ENCODE results near the gene ZBTB46. TPM values are rescaled to one million over a fixed set of nuclear protein-coding genes. Genes with fewer than 3 reads are reported as not detected.

Gene ZBTB46
- total RNA-seq, 1 experiment from 2014 or later: 27.1 TPM

GRCh38 chr20:63759377-63759901 is 71.6 kb downstream of the ZBTB46 start:
- no peak for DNase-seq
- no peak overlapping the region for H3K4me2 ChIP-seq (ENCODE audit: insufficient read depth, insufficient read length, low read length)
- H3K56ac ChIP-seq (ENCODE audit: insufficient read length, low read depth, low read length): no peak overlapping the region
- peaks cover 2 to 29% (median 3%) of the 10 kb centered on the region in 3 experiments; a peak in 5 of 7 replicates for H3K36me3 Mint-ChIP-seq (ENCODE audit: insufficient read depth in 1 of 3, low read depth in 3 of 3)
- H3K9me3 Mint-ChIP-seq: no peaks in the 10 kb centered on the region
- H3K9ac ChIP-seq (ENCODE audit: extremely low read depth, insufficient read length, low read length): no peak overlapping the region
- no peak for TF ChIP-seq CTCF (conservative IDR thresholded peaks at IDR 0.05)
- no peak overlapping the region for H2AFZ ChIP-seq (ENCODE audit: low read length)
- H3T11ph ChIP-seq (ENCODE audit: low read length): no peak overlapping the region
- no CpG with 5 or more reads among the region's 7 CpGs for WGBS (ENCODE audit: extremely low coverage, insufficient read length, low lambda C conversion rate)
- H2BK12ac ChIP-seq (ENCODE audit: insufficient read length, low read depth, low read length): no peak overlapping the region
- H3K23me2 ChIP-seq (ENCODE audit: insufficient read length, low read depth, low read length, poor library complexity, severe bottlenecking): no peaks in the 10 kb centered on the region
- no peaks in the 10 kb centered on the region for H3K9me3 ChIP-seq (ENCODE audit: control insufficient read depth, low read depth, low read length)
- H2BK20ac ChIP-seq (ENCODE audit: low read depth, low read length, poor library complexity, severe bottlenecking): no peak overlapping the region
- no peak overlapping the region for H2BK120ac ChIP-seq (ENCODE audit: low read depth, low read length, poor library complexity, severe bottlenecking)
- no peak overlapping the region for H4K5ac ChIP-seq (ENCODE audit: insufficient read length, low read depth, low read length)
- no peak overlapping the region for H3K27ac Mint-ChIP-seq
- no peak overlapping the region for H3K23ac ChIP-seq (ENCODE audit: insufficient read length, low read depth, low read length)
- no peaks in the 10 kb centered on the region; the same call in 1 of the 2 replicates for H3K27me3 ChIP-seq (ENCODE audit: insufficient read depth, low read length)
- H3K18ac ChIP-seq (ENCODE audit: insufficient read length, low read depth, low read length): no peak overlapping the region
- no peak overlapping the region for H3K27ac ChIP-seq (ENCODE audit: insufficient read length, low read depth, low read length)
- no peaks in the 10 kb centered on the region; the same call in 1 of the 2 replicates for H3K27me3 Mint-ChIP-seq (ENCODE audit: low read depth)
- no peaks in the 10 kb centered on the region for H3K4me1 Mint-ChIP-seq
- no peak overlapping the region for H3K4me3 Mint-ChIP-seq
- no peaks in the 10 kb centered on the region for H3K4me1 ChIP-seq (ENCODE audit: insufficient read depth, low read length)
- H3K14ac ChIP-seq (ENCODE audit: insufficient read depth, low read length): no peak overlapping the region
- H4K91ac ChIP-seq (ENCODE audit: insufficient read length, low read depth, low read length): no peak overlapping the region
- H3K4ac ChIP-seq (ENCODE audit: low read depth, low read length): no peak overlapping the region
- no peaks in the 10 kb centered on the region for H4K20me1 ChIP-seq (ENCODE audit: control insufficient read depth, insufficient read depth, insufficient read length)
- no peak overlapping the region for H2AK5ac ChIP-seq (ENCODE audit: insufficient read length, low read length)
- H4K8ac ChIP-seq (replicated peaks; ENCODE audit: insufficient read length, low read depth, low read length): no peak overlapping the region
- H3K79me1 ChIP-seq (ENCODE audit: insufficient read depth, low read depth, low read length, poor library complexity, severe bottlenecking): no peaks in the 10 kb centered on the region
- H2BK5ac ChIP-seq (ENCODE audit: insufficient read length, low read length): no peak overlapping the region
- no peak overlapping the region for H2BK15ac ChIP-seq (ENCODE audit: low read depth, low read length)
- H3K79me2 ChIP-seq (ENCODE audit: insufficient read depth, low read length): no peaks in the 10 kb centered on the region
